GM23338 (cell line): ENCODE results near the gene CPNE4. TPM values are rescaled to one million over a fixed set of nuclear protein-coding genes. Genes with fewer than 3 reads are reported as not detected.

Experiments used
- ATAC-seq: fragments of 200-7000 bp; cut with Tn5 transposase; 3 replicates; pipeline ENCODE4 v1.9.1; 2020
- DNase-seq: peaks from one replicate; pipeline ENCODE4 v3.0.0-alpha.2; 2015; ENCODE audit warnings: low spot score
- H2AFZ ChIP-seq: fragments of 200-600 bp; sonication (generic); 2 replicates; pipeline ENCODE4 v1.8.0; 2016; ENCODE audit warnings: antibody characterized with exemption, mild to moderate bottlenecking, moderate library complexity
- H3F3A ChIP-seq: fragments of 200-600 bp; sonication (generic); replicated peaks from 2 replicates; pipeline ENCODE4 v1.8.0; 2017; ENCODE audit warnings: antibody characterized with exemption, mixed run types, low read depth
- H3K27ac ChIP-seq: fragments of 200-600 bp; sonication (generic); 2 replicates; pipeline ENCODE4 v1.6.1; 2016; ENCODE audit warnings: low read depth
- H3K27me3 ChIP-seq: fragments of 200-600 bp; sonication (generic); 2 replicates; pipeline ENCODE4 v1.8.0; 2016; ENCODE audit warnings: mild to moderate bottlenecking, mixed run types, moderate library complexity; ENCODE audit not compliant: insufficient read depth
- H3K36me3 ChIP-seq: fragments of 200-600 bp; sonication (generic); 2 replicates; pipeline ENCODE4 v1.8.0; 2016; ENCODE audit warnings: mild to moderate bottlenecking; ENCODE audit not compliant: insufficient read depth
- H3K4me1 ChIP-seq: fragments of 200-600 bp; sonication (generic); 2 replicates; pipeline ENCODE4 v1.8.0; 2016; ENCODE audit warnings: mild to moderate bottlenecking, moderate library complexity; ENCODE audit not compliant: insufficient read depth
- H3K4me2 ChIP-seq: fragments of 200-600 bp; sonication (generic); 2 replicates; pipeline ENCODE4 v1.7.1; 2017; ENCODE audit warnings: mixed run types
- H3K4me3 ChIP-seq: fragments of 200-600 bp; sonication (generic); 2 replicates; pipeline ENCODE4 v1.6.1; 2016; ENCODE audit warnings: mixed run types
- H3K79me2 ChIP-seq: fragments of 200-600 bp; sonication (generic); replicated peaks from 2 replicates; pipeline ENCODE4 v1.8.0; 2017; ENCODE audit warnings: mild to moderate bottlenecking; ENCODE audit not compliant: insufficient read depth
- H3K9me2 ChIP-seq: fragments of 200-600 bp; sonication (generic); 2 replicates; pipeline ENCODE4 v1.8.0; 2017; ENCODE audit not compliant: insufficient read depth
- H4K20me1 ChIP-seq: fragments of 200-600 bp; sonication (generic); replicated peaks from 2 replicates; pipeline ENCODE4 v1.8.0; 2017; ENCODE audit warnings: mild to moderate bottlenecking; ENCODE audit not compliant: insufficient read depth
- H3K27ac Mint-ChIP-seq: 2 replicates; pipeline ENCODE4 v1.8.0; 2020; ENCODE audit warnings: inconsistent platforms, mild to moderate bottlenecking, moderate library complexity, mixed read lengths
- H3K27me3 Mint-ChIP-seq: 3 replicates; pipeline ENCODE4 v1.8.0; 2022; ENCODE audit warnings: low read depth, mild to moderate bottlenecking, moderate library complexity, mixed read lengths, inconsistent platforms; ENCODE audit not compliant: insufficient read depth, poor library complexity
- H3K36me3 Mint-ChIP-seq: 3 replicates; pipeline ENCODE4 v1.8.0; 2021; ENCODE audit warnings: low read depth, mild to moderate bottlenecking, inconsistent platforms, moderate library complexity, mixed read lengths
- H3K4me1 Mint-ChIP-seq: 3 replicates; pipeline ENCODE4 v1.8.0; 2020; ENCODE audit warnings: mild to moderate bottlenecking, inconsistent platforms, mixed read lengths
- H3K4me3 Mint-ChIP-seq: 3 replicates; pipeline ENCODE4 v1.8.0; 2021; ENCODE audit warnings: moderate library complexity, mild to moderate bottlenecking, inconsistent platforms, mixed read lengths
- H3K9me3 Mint-ChIP-seq: 3 replicates; pipeline ENCODE4 v1.8.0; 2020; ENCODE audit warnings: moderate library complexity, mild to moderate bottlenecking, inconsistent platforms, mixed read lengths
- CREB1 ChIP-seq: fragments of 250-450 bp; sonication (Bioruptor Pico); IDR thresholded peaks from 2 replicates; pipeline ENCODE4 v1.5.0; 2020; ENCODE audit warnings: low read depth, mild to moderate bottlenecking, moderate library complexity
- CTCF ChIP-seq, 2 experiments: fragments of 200-600 bp in 1 of 2; sonication (generic) in 1 of 2; conservative IDR thresholded peaks; 2 replicates each; pipeline versions ENCODE4 v1.5.1 to v1.6.1; 2016 to 2017; ENCODE audit warnings: antibody characterized with exemption in 2 of 2, low read depth in 2 of 2, mild to moderate bottlenecking in 2 of 2, moderate library complexity in 1 of 2
- EZH2 ChIP-seq: fragments of 200-600 bp; sonication (generic); IDR thresholded peaks from one replicate; pipeline ENCODE4 v1.8.0; 2017; ENCODE audit warnings: antibody characterized with exemption, mild to moderate bottlenecking, low read depth; ENCODE audit not compliant: unreplicated experiment
- EZH2phosphoT487 ChIP-seq: fragments of 200-600 bp; sonication (generic); IDR thresholded peaks from one replicate; pipeline ENCODE4 v1.8.1; 2018; ENCODE audit warnings: antibody characterized with exemption; ENCODE audit not compliant: unreplicated experiment
- JUNB ChIP-seq: IDR thresholded peaks from one replicate; pipeline ENCODE4 v1.6.1; 2016; ENCODE audit warnings: antibody characterized with exemption; ENCODE audit not compliant: unreplicated experiment
- NANOG ChIP-seq: IDR thresholded peaks from 2 replicates; pipeline ENCODE4 v1.6.1; 2016; ENCODE audit warnings: antibody characterized with exemption, borderline replicate concordance
- POLR2AphosphoS5 ChIP-seq: IDR thresholded peaks from 2 replicates; pipeline ENCODE4 v1.6.1; 2016; ENCODE audit warnings: antibody characterized with exemption, low read depth
- REST ChIP-seq: IDR thresholded peaks from one replicate; pipeline ENCODE4 v1.6.1; 2018; ENCODE audit warnings: antibody characterized with exemption; ENCODE audit not compliant: unreplicated experiment
- STAT1 ChIP-seq: IDR thresholded peaks from one replicate; pipeline ENCODE4 v1.6.1; 2016; ENCODE audit warnings: antibody characterized with exemption; ENCODE audit not compliant: unreplicated experiment
- ZNF114 ChIP-seq: fragments of 250-450 bp; sonication (Bioruptor Pico); IDR thresholded peaks from 2 replicates; pipeline ENCODE4 v1.5.0; 2020; ENCODE audit warnings: mild to moderate bottlenecking, moderate library complexity
- ZNF331 ChIP-seq: fragments of 250-450 bp; sonication (Bioruptor Pico); IDR thresholded peaks from 2 replicates; pipeline ENCODE4 v1.5.0; 2020; ENCODE audit warnings: low read depth, mild to moderate bottlenecking, moderate library complexity
- polyA plus RNA-seq: library from polyadenylated mRNA; unstranded; fragments of >200 nt; fragmentation: Nextera tagmentation; extraction: Ambion mirVana; gene quantifications from 2 replicates; pipeline ENCODE4 v1.2.1, GENCODE V29; 2016
- total RNA-seq: library from RNA; depleted of rRNA; stranded (reverse); fragments of >200 nt; shearing (Covaris generic); gene quantifications from 2 replicates; pipeline ENCODE4 v1.2.3, GENCODE V29; 2014
- TF ChIP-seq, protein P1 (sequence below): IDR thresholded peaks from 2 replicates; pipeline ENCODE4 v1.6.1; 2016; ENCODE audit warnings: antibody characterized with exemption
- TF ChIP-seq, protein P2 (sequence below): fragments of 250-450 bp; sonication (Bioruptor Pico); IDR thresholded peaks from 2 replicates; pipeline ENCODE4 v1.5.0; 2020; ENCODE audit warnings: mild to moderate bottlenecking, moderate library complexity

Gene CPNE4
- total and polyA plus RNA-seq, 2 experiments from 2014 or later, result 2.0 to 6.5 TPM

- Histone ChIP-seq H2AFZ (no peak overlapping the region), H4K20me1 (no peaks in the 10 kb centered on the region), H3K27ac (no peak overlapping the region), H3F3A (no peaks in the 10 kb centered on the region), H3K4me2 (no peak overlapping the region), H3K27me3 (no peaks in the 10 kb centered on the region), H3K79me2 (no peaks in the 10 kb centered on the region), H3K36me3 (no peaks in the 10 kb centered on the region), H3K9me2 (peaks cover 13% of the 10 kb centered on the region; the same call in 1 of the 2 replicates), H3K4me1 (no peaks in the 10 kb centered on the region), H3K4me3 (no peak overlapping the region)
- Mint-ChIP-seq H3K36me3 (no peaks in the 10 kb centered on the region), H3K4me1 (no peaks in the 10 kb centered on the region), H3K9me3 (peaks cover 9% of the 10 kb centered on the region), H3K4me3 (no peak overlapping the region), H3K27ac (no peak overlapping the region), H3K27me3 (no peaks in the 10 kb centered on the region)
- no peak for DNase-seq
- no peak for TF ChIP-seq POLR2AphosphoS5
- TF ChIP-seq NANOG, result no peak
- TF ChIP-seq REST, result no peak
- no peak for TF ChIP-seq ZNF114 (CRISPR knock-in tag)
- no peak for TF ChIP-seq ZNF331 (CRISPR knock-in tag)
- TF ChIP-seq, protein P1, sequence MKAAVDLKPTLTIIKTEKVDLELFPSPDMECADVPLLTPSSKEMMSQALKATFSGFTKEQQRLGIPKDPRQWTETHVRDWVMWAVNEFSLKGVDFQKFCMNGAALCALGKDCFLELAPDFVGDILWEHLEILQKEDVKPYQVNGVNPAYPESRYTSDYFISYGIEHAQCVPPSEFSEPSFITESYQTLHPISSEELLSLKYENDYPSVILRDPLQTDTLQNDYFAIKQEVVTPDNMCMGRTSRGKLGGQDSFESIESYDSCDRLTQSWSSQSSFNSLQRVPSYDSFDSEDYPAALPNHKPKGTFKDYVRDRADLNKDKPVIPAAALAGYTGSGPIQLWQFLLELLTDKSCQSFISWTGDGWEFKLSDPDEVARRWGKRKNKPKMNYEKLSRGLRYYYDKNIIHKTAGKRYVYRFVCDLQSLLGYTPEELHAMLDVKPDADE, result no peak
- TF ChIP-seq, protein P2, sequence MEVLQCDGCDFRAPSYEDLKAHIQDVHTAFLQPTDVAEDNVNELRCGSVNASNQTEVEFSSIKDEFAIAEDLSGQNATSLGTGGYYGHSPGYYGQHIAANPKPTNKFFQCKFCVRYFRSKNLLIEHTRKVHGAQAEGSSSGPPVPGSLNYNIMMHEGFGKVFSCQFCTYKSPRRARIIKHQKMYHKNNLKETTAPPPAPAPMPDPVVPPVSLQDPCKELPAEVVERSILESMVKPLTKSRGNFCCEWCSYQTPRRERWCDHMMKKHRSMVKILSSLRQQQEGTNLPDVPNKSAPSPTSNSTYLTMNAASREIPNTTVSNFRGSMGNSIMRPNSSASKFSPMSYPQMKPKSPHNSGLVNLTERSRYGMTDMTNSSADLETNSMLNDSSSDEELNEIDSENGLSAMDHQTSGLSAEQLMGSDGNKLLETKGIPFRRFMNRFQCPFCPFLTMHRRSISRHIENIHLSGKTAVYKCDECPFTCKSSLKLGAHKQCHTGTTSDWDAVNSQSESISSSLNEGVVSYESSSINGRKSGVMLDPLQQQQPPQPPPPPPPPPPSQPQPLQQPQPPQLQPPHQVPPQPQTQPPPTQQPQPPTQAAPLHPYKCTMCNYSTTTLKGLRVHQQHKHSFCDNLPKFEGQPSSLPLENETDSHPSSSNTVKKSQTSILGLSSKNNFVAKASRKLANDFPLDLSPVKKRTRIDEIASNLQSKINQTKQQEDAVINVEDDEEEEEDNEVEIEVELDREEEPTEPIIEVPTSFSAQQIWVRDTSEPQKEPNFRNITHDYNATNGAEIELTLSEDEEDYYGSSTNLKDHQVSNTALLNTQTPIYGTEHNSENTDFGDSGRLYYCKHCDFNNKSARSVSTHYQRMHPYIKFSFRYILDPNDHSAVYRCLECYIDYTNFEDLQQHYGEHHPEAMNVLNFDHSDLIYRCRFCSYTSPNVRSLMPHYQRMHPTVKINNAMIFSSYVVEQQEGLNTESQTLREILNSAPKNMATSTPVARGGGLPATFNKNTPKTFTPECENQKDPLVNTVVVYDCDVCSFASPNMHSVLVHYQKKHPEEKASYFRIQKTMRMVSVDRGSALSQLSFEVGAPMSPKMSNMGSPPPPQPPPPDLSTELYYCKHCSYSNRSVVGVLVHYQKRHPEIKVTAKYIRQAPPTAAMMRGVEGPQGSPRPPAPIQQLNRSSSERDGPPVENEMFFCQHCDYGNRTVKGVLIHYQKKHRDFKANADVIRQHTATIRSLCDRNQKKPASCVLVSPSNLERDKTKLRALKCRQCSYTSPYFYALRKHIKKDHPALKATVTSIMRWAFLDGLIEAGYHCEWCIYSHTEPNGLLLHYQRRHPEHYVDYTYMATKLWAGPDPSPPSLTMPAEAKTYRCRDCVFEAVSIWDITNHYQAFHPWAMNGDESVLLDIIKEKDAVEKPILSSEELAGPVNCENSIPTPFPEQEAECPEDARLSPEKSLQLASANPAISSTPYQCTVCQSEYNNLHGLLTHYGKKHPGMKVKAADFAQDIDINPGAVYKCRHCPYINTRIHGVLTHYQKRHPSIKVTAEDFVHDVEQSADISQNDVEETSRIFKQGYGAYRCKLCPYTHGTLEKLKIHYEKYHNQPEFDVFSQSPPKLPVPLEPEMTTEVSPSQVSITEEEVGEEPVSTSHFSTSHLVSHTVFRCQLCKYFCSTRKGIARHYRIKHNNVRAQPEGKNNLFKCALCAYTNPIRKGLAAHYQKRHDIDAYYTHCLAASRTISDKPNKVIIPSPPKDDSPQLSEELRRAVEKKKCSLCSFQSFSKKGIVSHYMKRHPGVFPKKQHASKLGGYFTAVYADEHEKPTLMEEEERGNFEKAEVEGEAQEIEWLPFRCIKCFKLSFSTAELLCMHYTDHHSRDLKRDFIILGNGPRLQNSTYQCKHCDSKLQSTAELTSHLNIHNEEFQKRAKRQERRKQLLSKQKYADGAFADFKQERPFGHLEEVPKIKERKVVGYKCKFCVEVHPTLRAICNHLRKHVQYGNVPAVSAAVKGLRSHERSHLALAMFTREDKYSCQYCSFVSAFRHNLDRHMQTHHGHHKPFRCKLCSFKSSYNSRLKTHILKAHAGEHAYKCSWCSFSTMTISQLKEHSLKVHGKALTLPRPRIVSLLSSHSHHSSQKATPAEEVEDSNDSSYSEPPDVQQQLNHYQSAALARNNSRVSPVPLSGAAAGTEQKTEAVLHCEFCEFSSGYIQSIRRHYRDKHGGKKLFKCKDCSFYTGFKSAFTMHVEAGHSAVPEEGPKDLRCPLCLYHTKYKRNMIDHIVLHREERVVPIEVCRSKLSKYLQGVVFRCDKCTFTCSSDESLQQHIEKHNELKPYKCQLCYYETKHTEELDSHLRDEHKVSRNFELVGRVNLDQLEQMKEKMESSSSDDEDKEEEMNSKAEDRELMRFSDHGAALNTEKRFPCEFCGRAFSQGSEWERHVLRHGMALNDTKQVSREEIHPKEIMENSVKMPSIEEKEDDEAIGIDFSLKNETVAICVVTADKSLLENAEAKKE, result no peak
- no peak for TF ChIP-seq EZH2phosphoT487
- no peak for TF ChIP-seq EZH2
- TF ChIP-seq CTCF (conservative IDR thresholded peaks at IDR 0.05; ENCODE audit: low read depth in 2 of 2), result no peak
- no peak for TF ChIP-seq CREB1 (CRISPR knock-in tag)
- TF ChIP-seq STAT1, result no peak
- no peak for TF ChIP-seq JUNB
- ATAC-seq, result no peak
Measured at GRCh38 chr3:131762981-131763564, 271.7 kb downstream of the CPNE4 start.
